GM12891 (cell line): ENCODE results near the gene NRN1L.
"Not testable (repeated sequence)": the region's sequence is repeated elsewhere in the genome, so short reads cannot be mapped to it uniquely, and the experiment has no call there.

ENCODE experiments used
- DNase-seq: peaks from one replicate; pipeline ENCODE4 v3.0.0; 2011; ENCODE audit warnings: low spot score; ENCODE audit not compliant: insufficient read length
- FAIRE-seq: peaks from 2 replicates; lab custom pipeline; 2011; peaks lifted over from hg19 to GRCh38; lab: Jason Lieb, UNC
- PAX5 ChIP-seq: IDR thresholded peaks from 2 replicates; pipeline ENCODE4 v1.6.1; 2011; ENCODE audit warnings: low read length, moderate library complexity, mild to moderate bottlenecking; ENCODE audit not compliant: insufficient read depth, severe bottlenecking
- POLR2A ChIP-seq: IDR thresholded peaks from 2 replicates; pipeline ENCODE4 v1.6.1; 2011; ENCODE audit warnings: low read depth, low read length, control low read depth
- POLR2AphosphoS5 ChIP-seq: IDR thresholded peaks from 2 replicates; pipeline ENCODE4 v1.6.1; 2011; ENCODE audit warnings: low read depth, low read length, control low read depth
- POU2F2 ChIP-seq: IDR thresholded peaks from 2 replicates; pipeline ENCODE4 v1.6.1; 2011; ENCODE audit warnings: low read depth, mild to moderate bottlenecking, control low read depth, low read length, moderate library complexity
- SPI1 ChIP-seq: IDR thresholded peaks from 2 replicates; pipeline ENCODE4 v1.6.1; 2011; ENCODE audit warnings: low read depth, low read length, control low read depth
- TAF1 ChIP-seq: IDR thresholded peaks from 2 replicates; pipeline ENCODE4 v1.6.1; 2011; ENCODE audit warnings: low read depth, low read length, control low read depth

Gene NRN1L

DNA sequence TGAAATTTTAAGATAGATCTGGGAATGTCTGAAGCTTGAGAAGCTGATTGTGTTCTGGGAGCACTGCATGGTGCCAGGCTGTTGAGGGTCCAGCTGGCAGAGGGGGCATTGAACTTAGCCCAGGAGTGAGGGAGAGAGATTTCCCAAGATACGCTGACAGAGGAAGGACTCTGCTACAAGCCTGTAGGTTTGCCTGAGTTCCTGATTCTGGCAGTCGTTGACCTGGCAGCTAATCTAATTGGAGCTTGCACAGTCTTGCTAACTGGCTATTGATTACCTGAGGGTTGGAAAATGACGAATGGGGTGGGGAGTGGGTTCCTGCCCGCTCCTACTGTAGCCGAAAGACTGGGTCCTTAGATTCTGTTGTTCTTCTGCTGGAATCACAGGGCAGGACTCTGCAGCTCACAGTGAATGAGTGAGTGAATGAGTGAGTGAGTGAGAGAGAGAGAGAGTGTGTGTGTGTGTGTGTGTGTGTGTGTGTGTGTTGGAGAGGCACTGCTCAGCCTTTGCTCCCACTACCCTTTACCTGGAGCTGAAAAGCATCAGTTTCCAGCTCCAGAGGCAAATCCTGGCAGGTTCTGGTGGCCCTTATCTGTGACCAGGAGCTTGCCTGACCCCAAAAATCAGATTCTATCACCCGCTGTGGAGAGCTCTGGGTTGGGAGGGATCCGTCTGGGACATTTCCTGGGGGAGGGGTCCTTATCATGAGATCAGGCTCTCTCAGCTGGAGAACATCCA, 30.2 kb downstream of the NRN1L start:
- no peak for FAIRE-seq
- TF ChIP-seq POLR2AphosphoS5 (no peak), POLR2A (no peak), POU2F2 (no peak), PAX5 (no peak), TAF1 (no peak), SPI1 (no peak)
- no peak for DNase-seq

DNA sequence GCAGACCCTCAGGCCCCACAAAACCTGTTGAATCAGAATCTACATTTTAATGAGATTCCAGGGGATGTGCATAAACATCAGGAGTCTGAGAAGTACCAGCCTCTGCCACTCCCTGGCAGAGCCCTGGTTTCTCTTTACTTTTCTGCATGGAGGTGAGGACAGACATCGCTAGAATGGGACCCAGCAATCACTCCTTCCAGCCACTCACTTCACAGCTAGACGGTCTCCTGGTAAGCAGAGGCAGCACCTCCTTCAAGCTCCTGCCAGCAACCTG, 30.7 kb downstream of the NRN1L start:
- DNase-seq = not testable (repeated sequence)
- peak; percentile 83 for FAIRE-seq

DNA sequence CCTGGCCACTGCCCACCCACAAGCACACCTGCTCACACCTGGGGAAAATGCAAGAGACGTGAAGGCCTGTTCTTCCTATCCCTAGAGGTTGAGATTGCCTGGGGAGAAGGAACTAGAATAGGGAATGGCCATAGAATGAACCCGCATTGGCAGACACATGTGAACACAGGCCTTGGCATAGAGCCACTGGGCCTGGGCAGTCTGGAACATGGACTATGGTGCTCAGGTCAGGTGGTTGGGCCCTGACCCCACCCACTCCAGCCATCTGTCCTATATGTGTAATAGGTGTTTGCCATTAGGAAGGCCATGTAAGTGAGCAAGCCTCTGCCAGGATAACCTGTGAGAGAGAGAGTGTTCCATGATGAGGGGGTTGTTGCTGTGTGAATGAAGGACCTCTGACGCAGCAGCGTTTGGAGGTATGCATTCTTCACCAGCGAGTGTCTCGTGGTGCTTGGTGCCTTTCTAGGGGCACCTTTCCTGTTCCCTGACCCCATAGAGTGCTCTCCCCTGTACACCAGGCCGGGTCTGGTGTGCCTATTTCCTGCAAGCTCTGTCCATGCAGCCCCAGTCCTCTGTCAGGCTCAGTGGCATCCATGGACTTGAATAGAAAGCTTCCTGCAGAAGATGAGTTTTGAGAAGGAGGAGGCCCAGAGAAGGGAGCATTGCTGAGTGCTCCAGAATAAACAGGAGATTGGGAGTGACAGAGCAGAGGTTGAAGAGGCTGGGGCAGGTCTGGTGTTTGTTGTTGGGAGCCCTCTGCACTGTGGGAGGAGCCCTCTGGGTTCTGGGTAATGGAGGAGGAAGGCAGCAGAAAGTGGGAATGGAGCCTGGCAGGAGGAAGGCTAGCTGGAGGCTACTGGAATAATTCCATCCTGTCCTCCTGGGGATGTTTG, 31.4 kb downstream of the NRN1L start:
- no peak for DNase-seq
- TF ChIP-seq POLR2AphosphoS5 = no peak
- no peak for TF ChIP-seq TAF1
- TF ChIP-seq POU2F2 = no peak
- TF ChIP-seq PAX5 = no peak
- no peak for TF ChIP-seq POLR2A
- no peak for TF ChIP-seq SPI1
- no peak for FAIRE-seq

DNA sequence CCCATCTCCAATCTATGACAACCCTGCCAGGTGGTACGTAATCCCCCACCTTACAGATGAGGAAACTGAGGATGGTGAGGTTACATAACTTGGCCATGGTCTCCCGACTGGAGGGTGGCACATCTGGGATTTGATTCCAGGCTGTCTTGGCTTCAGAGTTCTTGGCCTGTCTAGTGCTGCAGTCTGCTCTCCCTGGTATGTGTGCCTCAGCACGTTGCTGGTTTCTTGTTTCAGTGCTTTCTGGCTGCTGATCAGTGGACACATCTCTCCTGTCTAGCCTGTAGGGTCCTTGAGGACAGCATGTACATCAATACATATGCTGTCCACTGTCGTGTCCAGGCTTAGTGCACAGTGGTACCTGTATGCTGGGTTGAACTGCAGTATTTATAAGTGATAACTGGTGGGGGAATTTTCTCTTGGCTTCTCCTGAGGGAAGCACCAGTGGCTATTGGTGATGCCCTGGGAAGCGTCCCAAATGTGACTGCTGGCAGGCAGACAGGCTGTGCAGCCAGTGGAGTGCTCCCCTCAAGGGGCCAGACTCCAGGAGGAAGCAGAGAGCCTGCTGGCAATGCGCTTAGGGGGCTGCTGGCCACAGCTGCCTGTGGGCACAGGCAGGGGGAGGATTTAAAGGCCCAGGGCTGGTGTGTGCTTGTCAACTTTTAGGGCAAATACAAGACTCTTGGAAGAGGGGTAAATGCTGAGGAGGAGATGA, 32.6 kb downstream of the NRN1L start:
- DNase-seq (no peak), FAIRE-seq (no peak)
- no peak for TF ChIP-seq POU2F2
- TF ChIP-seq TAF1 = no peak
- no peak for TF ChIP-seq PAX5
- no peak for TF ChIP-seq POLR2AphosphoS5
- no peak for TF ChIP-seq SPI1
- no peak for TF ChIP-seq POLR2A

DNA sequence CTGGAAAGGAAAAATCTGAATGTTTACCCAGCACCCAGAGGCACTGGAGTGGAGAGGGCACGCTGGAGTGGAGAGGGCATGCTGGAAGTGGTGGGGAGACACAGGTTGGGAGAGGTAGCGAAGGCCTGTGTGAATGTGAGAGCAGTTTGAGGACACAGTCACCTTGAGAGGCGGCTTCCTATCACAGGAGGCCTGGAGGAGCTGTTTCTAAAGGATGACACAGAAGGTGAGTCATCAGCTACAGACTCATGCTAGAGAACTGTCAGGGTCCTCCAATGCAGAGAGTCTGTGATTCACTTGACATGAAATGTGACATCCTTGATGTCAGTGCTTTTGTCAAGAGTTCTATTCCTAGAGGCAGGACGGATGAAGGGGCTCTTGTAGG, 33.2 kb downstream of the NRN1L start:
- DNase-seq (no peak), FAIRE-seq (no peak)
- TF ChIP-seq TAF1 (no peak), PAX5 (no peak), POU2F2 (no peak), SPI1 (no peak), POLR2AphosphoS5 (no peak)

DNA sequence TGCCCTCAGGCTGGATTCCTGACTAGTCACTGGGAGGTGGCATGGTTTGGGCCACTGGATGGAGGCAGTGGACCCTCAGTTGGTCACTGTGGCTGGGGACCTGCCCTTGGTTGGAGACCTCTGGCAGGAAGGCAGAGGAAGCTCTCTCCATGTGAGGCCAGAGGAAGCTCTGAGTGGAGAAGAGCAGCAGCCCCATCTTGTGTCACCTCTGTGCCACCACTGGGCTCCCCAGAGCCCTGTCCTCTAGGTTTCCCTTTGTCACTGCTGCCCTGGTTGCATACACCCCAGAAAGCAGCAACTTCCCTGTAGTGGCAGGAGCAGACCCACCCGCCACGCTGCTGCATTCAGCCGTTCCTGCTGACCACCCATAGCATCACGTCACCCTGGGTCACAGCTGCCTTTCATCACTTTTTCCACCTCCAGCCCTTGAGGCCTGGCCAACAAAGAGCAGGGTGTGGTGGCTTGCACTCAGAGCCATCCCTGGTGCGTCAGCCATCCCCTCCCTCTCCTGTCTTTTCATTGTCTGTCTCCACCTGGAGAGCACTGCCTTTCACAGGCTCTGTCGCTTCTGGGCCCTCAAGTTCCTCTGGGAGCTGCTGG, 35.0 kb downstream of the NRN1L start:
- no peak for DNase-seq
- no peak for FAIRE-seq
- TF ChIP-seq POLR2A (no peak), TAF1 (no peak), POU2F2 (no peak), SPI1 (no peak), PAX5 (no peak), POLR2AphosphoS5 (no peak)

DNA sequence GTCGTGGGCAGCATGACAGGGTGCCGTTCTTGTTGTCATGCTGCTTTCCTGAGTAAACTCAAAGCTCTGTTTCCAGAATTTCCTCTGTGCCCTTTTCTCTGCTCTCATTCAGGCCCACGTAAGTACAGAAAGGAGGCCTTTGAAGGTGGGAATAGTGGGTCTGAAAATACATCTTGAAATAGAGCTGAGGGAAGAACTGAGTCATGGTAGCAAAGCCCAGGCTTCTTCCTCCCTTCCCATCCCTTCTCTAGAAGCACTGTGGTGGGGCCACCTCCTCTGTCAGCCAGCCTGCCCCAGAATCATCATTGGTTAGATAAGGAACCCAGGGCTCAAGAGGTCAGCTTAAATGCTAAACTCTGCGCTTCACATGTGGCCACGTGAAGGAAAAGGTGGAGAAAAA, 37.5 kb downstream of the NRN1L start:
- FAIRE-seq (no peak), DNase-seq (no peak)
- TF ChIP-seq POU2F2 (no peak), POLR2A (no peak), PAX5 (no peak)

DNA sequence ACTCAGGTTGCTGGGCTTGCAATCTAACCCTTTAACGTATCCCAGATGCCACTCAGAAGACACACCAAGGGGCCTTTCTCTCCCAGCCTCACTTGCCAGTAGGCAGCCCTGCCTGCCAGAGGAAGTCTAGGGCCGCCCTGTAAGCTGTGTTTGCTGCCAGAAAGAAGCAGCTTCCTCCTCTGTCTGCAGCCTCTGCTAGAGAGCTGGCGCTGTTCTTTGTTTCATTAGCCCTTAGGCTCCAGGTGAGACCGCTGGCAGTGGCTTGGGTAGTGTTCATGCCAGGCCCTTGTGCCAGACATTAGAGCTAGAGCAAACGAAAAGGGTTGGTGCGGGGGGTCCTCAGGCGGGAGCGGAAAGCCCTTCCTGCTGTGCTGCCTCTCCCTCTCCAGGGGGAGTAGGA, 38.1 kb downstream of the NRN1L start:
- DNase-seq (no peak), FAIRE-seq (no peak)
- no peak for TF ChIP-seq PAX5
- no peak for TF ChIP-seq POLR2AphosphoS5
- TF ChIP-seq TAF1 = no peak
- TF ChIP-seq POLR2A = no peak
- TF ChIP-seq POU2F2 = no peak
- no peak for TF ChIP-seq SPI1

DNA sequence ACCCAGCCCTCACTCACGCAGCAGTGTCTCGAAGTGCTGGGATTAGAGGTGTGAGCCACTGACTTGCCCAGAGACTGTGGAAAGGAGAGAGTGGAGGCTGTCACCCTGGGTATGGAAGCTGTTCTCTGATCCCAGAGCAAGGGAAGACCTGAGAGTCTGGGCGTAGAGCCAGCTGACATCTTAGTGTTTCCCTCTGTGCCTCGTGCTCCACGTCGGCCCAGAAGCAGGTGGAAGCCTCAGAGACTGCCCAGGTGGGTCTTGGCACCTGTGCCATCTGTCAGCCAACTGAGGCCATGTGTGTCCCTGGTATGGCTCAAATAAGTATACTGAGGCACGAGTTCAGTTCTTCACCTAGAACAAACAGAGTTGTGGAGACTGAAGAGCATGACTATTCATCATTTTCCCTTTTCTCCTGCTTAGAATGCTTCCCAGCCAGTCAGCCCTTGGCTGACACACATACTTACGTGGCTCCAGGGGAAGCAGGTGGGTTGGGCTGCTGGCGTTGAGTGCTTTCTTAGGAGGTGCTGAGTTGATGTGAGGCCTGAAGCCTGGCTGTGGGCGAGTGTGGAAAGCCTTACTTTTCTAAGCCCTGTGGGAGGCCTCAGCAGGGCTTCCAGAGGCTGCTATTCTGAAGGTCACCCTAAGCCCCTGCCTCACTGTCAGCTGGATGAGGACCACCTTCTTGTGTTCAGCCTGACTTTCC, 38.9 kb downstream of the NRN1L start:
- no peak for TF ChIP-seq SPI1
- TF ChIP-seq PAX5 = no peak
- no peak for TF ChIP-seq TAF1
- no peak for TF ChIP-seq POU2F2
- TF ChIP-seq POLR2A = no peak
- TF ChIP-seq POLR2AphosphoS5 = no peak
- no peak for DNase-seq
- FAIRE-seq = no peak
